ENCODE measurements around the gene NBAS.
"Not testable (repeated sequence)": the region's sequence is repeated elsewhere in the genome, so short reads cannot be mapped to it uniquely, and the experiment has no call there.

The NBAS gene

DNA sequence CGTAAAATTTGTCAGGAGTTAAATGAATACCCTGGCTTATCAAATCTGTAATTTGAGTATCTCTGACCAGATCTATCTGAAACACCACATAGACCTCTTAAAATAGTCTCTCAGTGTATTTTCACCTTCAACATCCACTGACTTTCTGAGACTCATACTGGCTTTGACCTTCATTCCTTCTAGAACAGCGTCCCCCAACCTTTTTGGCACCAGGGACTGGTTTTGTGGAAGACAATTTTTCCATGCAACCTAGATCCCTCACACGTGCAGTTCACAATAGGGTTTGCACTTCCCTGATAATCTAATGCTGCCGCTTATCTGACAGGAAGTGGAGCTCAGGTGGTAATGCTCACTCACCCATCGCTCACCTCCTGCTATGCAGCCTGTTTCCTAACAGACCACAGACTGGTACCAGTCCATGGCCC, 3.2 kb downstream of the NBAS start:
- no peak for DNase-seq

GRCh38 chr2:15556311-15556930, 4.7 kb downstream of the NBAS start:
- DNase-seq: no peak

- DNase-seq: no peak
Observed at GRCh38 chr2:15555760-15556193, 5.4 kb downstream of the NBAS start.

DNA sequence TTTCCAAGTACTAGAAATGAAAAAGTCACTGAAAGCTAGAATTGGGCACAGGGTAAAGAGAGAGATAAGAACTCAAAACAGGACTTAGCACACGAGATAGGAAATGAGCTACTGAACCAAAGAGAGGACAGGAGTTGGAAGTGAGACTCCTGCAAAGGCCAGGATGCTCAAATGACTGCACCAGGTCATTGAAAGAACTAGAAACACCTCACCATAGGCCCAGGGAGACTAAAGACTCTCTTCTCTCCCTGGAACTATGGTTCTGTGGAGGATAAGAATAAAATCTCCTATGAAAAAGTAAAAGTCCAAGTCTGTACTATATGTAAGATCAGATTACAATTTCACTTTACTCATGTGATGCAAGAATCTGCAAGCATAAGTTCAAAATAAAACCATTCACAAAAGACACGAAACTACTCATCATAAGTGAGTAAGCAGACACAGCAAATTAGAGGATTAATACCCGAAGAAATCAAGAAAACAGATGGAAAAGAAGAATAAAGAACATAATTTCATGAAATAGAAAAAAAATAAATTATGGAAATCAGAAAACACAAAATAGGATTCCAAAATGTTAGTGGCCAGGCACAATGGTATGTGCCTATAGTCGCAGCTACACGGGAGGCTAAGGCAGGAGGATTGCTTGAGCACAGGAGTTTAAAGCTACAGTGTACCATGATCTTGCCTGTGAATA, 6.5 kb downstream of the NBAS start:
- DNase-seq: no peak

- no peak for DNase-seq
Observed at GRCh38 chr2:15553951-15554350, 7.2 kb downstream of the NBAS start.

DNA sequence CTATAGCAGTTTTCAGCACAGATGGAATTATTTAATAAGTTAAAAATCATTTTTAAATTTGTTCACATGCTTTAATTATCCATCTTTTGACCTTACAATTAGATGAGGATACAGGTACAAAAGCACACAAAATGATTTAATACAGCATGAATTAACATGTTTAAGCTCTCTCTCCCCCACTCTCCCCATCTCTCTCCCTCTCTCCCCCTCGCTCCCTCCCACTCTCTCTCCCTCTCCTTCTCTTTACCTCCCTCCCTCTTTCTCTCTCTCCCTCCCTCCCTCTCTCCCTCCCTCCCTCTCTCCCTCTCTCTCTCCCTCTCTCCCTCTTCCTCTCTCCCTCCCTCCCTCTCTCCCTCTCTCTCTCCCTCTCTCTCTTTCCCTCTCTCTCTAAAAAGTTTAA, 7.6 kb downstream of the NBAS start:
- no peak for DNase-seq

GRCh38 chr2:15548974-15549373, 12.2 kb downstream of the NBAS start:
- DNase-seq: no peak

GRCh38 chr2:15547115-15547876, 13.8 kb downstream of the NBAS start:
- no peak for DNase-seq

- DNase-seq: no peak
Observed at GRCh38 chr2:15546297-15547098, 14.6 kb downstream of the NBAS start.

- no peak for DNase-seq
Observed at GRCh38 chr2:15544227-15544626, 16.9 kb downstream of the NBAS start.

GRCh38 chr2:15543541-15543940, 17.6 kb downstream of the NBAS start:
- DNase-seq: no peak

GRCh38 chr2:15543053-15543452, 18.1 kb downstream of the NBAS start:
- DNase-seq: no peak

GRCh38 chr2:15542269-15542668, 18.9 kb downstream of the NBAS start:
- DNase-seq: not testable (repeated sequence)

DNA sequence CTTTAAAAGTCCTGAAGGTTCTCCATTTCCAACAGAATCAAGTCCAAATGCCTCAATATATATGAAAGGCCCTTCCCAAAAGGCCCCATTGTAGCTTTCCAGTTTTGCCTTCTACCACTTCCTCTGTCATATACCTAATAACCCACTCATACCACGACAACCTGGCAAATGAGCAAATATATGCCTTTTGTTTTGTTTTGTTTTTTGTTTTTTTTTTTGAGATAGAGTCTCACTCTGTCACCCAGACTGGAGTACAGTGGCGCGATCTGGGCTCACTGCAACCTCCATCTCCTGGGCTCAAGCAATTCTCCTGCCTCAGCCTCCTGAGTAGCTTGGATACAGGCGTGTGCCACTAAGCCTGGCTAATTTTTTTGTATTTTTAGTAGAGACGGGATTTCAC, 20.6 kb downstream of the NBAS start:
- DNase-seq: not testable (repeated sequence)

DNA sequence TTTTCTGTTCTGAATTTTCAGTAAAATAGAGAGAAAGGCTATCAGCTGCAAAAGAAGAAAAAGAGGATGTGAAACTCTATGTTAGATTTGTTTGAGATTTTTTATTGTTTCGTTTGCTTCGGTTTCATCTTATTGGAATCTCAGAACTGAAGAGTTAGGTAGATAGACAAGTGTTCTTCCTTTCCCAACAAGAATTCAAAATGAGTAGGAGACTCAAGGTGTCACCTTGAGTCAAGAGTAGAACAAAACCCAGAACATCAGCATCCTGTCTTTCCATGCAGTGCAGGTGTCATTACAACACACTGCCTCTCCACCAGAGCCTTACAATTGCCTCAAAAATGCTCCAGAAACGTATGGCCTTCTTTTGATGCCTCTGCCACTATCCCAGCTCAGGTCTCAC, 21.1 kb downstream of the NBAS start:
- no peak for DNase-seq

DNA sequence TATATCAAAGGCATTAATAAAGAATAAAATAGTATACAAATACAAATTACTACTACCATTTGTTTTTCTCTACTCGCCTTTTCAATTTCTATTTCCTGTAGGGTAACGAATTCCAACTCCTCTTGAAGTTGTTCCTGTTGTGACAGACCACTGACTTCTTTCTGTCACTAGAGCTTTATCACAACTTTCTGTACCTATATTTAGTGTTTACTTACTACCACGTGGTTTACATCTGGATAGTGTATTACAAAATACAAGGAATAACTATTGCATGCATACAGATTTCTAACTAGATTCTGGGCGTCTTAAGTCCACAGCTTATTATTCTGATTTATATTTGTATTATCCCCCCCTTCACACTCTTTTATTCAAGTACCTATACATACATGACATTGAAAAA, 22.3 kb downstream of the NBAS start:
- no peak for DNase-seq

DNA sequence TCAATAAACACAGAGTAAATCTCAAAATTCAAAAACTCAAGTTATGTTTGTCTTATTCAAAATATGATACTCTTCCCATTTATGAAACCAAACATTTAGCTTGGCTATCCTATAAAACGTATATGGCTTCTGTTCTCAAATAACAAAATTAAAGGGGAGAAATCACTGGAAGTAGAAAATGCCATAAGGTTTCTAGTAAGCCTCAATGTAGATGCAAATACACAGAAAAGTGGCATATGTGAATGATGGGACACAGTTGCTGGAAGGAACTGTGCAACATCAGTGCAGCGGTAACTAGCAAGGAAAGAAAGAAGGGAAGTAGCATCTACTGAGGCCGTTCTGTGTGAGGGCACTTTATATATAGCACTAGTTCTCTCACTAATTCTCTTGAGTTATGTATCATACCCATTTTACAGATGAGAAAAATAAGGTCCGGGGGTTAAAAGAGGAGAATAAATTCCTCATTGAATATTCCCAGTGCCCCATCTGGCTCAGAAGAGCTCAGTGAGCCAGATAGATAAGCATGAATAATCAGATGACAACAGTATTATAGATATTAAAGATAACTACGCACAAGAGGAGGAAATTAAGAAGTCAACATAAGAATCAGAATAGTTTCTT, 27.2 kb downstream of the NBAS start:
- no peak for DNase-seq

- no peak for DNase-seq
Observed at GRCh38 chr2:15532996-15533395, 28.1 kb downstream of the NBAS start.

DNA sequence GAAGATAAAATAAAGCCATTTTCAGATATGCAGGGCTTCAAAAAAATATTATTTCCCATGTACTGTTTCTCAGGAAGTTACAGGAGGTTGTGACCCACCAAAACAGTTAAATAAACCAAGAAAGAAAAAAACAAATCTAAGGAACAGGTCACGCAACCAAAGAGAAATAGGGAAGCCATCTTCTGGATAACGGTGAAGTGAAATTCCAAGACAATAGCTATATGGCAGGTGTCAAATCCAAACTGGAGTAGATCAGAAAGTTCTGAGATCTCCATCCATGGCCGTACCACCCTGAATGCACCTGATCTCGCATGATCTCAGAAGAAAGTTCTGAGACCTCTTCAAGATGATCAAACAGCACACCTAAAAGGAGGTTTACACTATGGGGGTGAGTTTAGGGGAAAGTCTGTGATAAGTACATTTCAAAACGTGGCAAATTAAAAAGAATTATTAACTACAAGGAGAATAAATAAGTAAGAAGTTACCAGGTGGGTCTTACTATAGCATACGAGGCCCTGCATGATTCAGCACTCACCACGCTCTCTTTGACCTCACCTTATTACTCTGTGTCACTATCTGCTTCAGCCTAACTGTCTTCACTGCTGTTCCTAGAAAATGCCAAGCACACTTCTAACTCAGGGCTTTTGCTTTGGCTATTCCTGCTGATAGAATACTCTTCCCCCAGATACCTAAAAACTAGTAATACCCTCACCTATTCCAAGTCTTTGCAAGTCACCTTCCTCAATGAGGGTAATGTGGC, 29.9 kb downstream of the NBAS start:
- no peak for DNase-seq

- DNase-seq: no peak
Observed at GRCh38 chr2:15527074-15527739, 33.9 kb downstream of the NBAS start.

GRCh38 chr2:15521641-15522181, 39.4 kb downstream of the NBAS start:
- DNase-seq: peak in 1 of 2 experiments; percentile 17

All from NCI-H524 (cell line).